Activated CD8-positive, alpha-beta memory T cell treated with anti-CD3 and anti-CD28 coated beads for 36 hours (primary cell): Measurements from ENCODE around the gene CPE. TPM values are rescaled to one million over a fixed set of nuclear protein-coding genes. Genes with fewer than 3 reads are reported as not detected.

Experiments used
- CTCF ChIA-PET: fragments of 350-600 bp; sonication (Branson Sonifier 250); formaldehyde crosslinking; loops from one replicate; lab custom pipeline; 2021; ENCODE audit warnings: antibody characterized with exemption; lab: Charles Lee
- POLR2A ChIA-PET: fragments of 350-600 bp; sonication (Branson Sonifier 250); formaldehyde crosslinking; loops from one replicate; lab custom pipeline; 2021; ENCODE audit warnings: antibody characterized with exemption; lab: Charles Lee
- total RNA-seq, 2 experiments: library from RNA; stranded (reverse); gene quantifications; one replicate each; pipeline ENCODE4 v1.2.3, GENCODE V29; 2021

CPE gene
- total RNA-seq, 2 experiments from 2014 or later, result not detected

- ChIA-PET CTCF (no interaction called here), POLR2A (no interaction called here)
These were observed 140.8 kb downstream of the CPE start for GRCh38 chr4:165519591-165519990.

- ChIA-PET POLR2A (no interaction called here), CTCF (no interaction called here)
These were observed 141.3 kb downstream of the CPE start for GRCh38 chr4:165520086-165520485.

- CTCF ChIA-PET, result no interaction called here
- POLR2A ChIA-PET, result no interaction called here
These were observed 143.2 kb downstream of the CPE start for GRCh38 chr4:165522050-165522449.

GRCh38 chr4:165524532-165525190, 145.9 kb downstream of the CPE start:
- CTCF ChIA-PET, result no interaction called here
- POLR2A ChIA-PET, result no interaction called here

- ChIA-PET POLR2A (no interaction called here), CTCF (interaction anchor here (0.6 kb wide), 1 partner anchor 626 kb away, joined by 3 read pairs; no protein-coding TSS in a partner anchor)
These were observed 154.2 kb downstream of the CPE start for GRCh38 chr4:165532976-165533375.

- CTCF ChIA-PET, result no interaction called here
These were observed 158.3 kb downstream of the CPE start for GRCh38 chr4:165537028-165537648.

GRCh38 chr4:165539801-165540200, 161.0 kb downstream of the CPE start:
- POLR2A ChIA-PET, result interaction anchor here (0.6 kb wide), 1 partner anchor 47 kb away, joined by 4 read pairs; no protein-coding TSS in a partner anchor
- CTCF ChIA-PET, result no interaction called here

More at GRCh38 chr4:165537028-165537648, 158.3 kb downstream of the CPE start:
- POLR2A ChIA-PET, result no interaction called here

GRCh38 chr4:165540206-165540830, 161.5 kb downstream of the CPE start:
- ChIA-PET CTCF (no interaction called here), POLR2A (no interaction called here)

GRCh38 chr4:165541851-165542459, 163.1 kb downstream of the CPE start:
- POLR2A ChIA-PET, result no interaction called here
- CTCF ChIA-PET, result interaction anchor here (0.6 kb wide), 1 partner anchor 40 kb away, joined by 4 read pairs; no protein-coding TSS in a partner anchor

- POLR2A ChIA-PET, result no interaction called here
- CTCF ChIA-PET, result interaction anchor here (0.6 kb wide), 1 partner anchor 41 kb away, joined by 4 read pairs; no protein-coding TSS in a partner anchor
These were observed 163.7 kb downstream of the CPE start for GRCh38 chr4:165542476-165542875.

Other genes with a start within 250 kb of the CPE start
- gene KLHL2, start 171.4 kb upstream of the CPE start, total RNA-seq, result 10 to 100 TPM; 25.3 to 27.0 TPM
- 10 to 100 TPM; 38.2 to 40.7 TPM for gene MSMO1, start 51.3 kb upstream of the CPE start, total RNA-seq